ENCODE data around the gene ANAPC13.

ANAPC13 gene

DNA sequence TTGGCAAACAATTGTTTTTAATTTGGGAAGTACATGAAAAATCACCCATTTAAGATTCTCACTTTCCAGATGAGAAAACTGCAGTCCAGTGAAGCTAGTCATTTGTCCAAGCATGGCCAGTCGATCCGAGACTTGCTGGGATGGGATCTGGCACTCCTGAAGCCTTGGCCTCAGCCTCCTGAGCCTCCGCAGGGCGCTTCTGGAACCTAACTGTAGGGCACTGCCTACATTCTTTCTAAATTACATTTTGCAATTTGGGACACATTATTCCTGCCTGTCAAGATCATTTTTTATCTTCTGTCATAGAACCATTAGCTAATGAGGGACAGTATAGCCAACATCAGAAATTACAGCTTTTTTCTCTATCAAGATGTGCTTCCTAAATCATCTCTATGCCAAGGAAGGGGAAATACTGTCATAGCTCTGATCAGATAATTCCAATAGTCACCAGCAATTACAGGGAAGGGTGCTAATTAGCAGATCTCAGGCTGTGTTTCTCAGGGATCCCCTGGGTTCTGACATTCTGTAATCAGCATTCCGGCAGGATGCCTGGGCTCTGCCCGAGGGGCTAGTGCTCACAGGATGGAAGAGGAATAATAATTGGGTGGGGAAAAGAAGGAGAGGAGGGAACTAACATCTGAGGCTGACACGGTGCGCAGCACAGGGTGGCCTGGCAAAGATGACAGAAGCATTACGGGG, 28.3 kb downstream of the ANAPC13 start:
- no peaks in the 10 kb centered on the region for H3K36me3 Mint-ChIP-seq (ENCODE audit: low read depth)
- peak overlapping the region; percentile 6 for H3K27ac Mint-ChIP-seq
- no peak overlapping the region for H3K4me3 Mint-ChIP-seq
- no peaks in the 10 kb centered on the region for H3K4me1 Mint-ChIP-seq (ENCODE audit: low read depth)
- intact Hi-C loops (cut with micrococcal nuclease), result no loop called here
- no peaks in the 10 kb centered on the region for H3K9me3 Mint-ChIP-seq
- H3K27me3 Mint-ChIP-seq, result peaks cover 12% of the 10 kb centered on the region

DNA sequence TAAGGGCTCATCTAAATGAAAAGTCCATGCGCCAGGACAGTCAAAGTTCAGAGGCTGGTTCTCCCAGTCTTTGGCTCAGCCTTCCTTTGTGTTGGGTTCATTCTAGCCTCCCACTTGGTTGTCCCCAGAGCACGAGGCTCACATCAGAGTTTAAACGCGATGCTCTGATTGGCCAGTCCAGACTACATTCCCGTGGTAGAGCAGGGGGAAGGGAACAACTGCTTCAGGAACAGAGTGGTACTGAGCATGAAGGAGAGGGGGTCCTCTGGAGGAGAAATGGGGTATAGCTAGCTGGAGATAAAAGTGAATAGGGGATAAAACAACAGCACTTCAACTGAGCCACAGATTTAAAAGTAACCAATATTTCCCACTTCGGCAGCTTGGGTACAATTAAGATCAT, 32.2 kb downstream of the ANAPC13 start:
- H3K27me3 Mint-ChIP-seq, result peaks cover 9% of the 10 kb centered on the region
- H3K4me1 Mint-ChIP-seq (ENCODE audit: low read depth), result peaks cover 14% of the 10 kb centered on the region
- no peak overlapping the region for H3K27ac Mint-ChIP-seq
- H3K36me3 Mint-ChIP-seq (ENCODE audit: low read depth), result no peaks in the 10 kb centered on the region
- H3K4me3 Mint-ChIP-seq, result no peak overlapping the region
- intact Hi-C loops (cut with micrococcal nuclease), result no loop called here
- no peaks in the 10 kb centered on the region for H3K9me3 Mint-ChIP-seq

DNA sequence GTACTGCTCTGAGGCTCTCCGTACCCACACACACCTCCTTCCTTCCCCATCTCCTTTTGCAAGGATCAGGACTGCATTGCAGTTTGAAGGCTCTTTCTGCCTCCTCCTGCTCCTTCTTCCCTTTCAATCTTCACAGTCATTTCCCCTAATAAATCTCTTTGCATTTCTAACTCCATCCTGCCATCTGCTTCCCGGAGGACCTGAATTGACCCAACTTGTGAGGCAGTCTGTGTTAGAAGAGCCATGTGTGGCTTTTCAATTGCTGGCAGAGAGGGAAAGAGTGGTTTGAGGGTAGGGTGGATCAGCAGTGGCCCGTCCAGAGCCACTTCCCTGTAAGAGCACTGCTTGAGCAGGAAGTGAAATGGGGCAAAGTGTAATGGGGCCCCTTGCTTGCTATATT, 35.8 kb downstream of the ANAPC13 start:
- intact Hi-C loops (cut with micrococcal nuclease), result loop anchor here (1.0 kb wide), 1 partner anchor 9 kb away; no protein-coding TSS in a partner anchor
- Mint-ChIP-seq H3K36me3 (ENCODE audit: low read depth) (no peaks in the 10 kb centered on the region), H3K4me3 (no peak overlapping the region), H3K4me1 (ENCODE audit: low read depth) (peaks cover 24% of the 10 kb centered on the region), H3K27me3 (peaks cover 4% of the 10 kb centered on the region), H3K9me3 (peaks cover 11% of the 10 kb centered on the region), H3K27ac (no peak overlapping the region)

DNA sequence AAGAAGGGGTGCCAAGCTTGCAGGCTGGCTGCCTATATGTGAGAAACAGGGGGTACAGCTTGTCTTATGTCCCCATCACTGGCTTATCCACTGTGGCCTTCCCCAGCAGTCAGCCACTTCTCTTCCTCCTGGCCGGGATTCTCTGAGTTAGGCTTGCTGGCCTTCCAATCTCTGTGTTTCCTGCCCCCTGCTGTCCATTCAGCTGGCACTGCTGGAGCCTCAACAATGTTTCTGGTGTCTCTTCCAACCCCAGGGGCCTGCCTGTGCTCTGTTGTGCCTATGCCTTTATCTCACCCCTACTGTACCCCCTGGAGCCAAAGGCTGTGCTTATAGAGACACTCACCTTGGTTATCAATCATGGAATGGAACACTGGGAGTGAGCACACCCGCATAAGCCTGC, 36.5 kb downstream of the ANAPC13 start:
- no peak overlapping the region for H3K27ac Mint-ChIP-seq
- peaks cover 4% of the 10 kb centered on the region for H3K27me3 Mint-ChIP-seq
- H3K9me3 Mint-ChIP-seq, result peaks cover 15% of the 10 kb centered on the region
- H3K4me1 Mint-ChIP-seq (ENCODE audit: low read depth), result peaks cover 24% of the 10 kb centered on the region
- intact Hi-C loops (cut with micrococcal nuclease), result no loop called here
- H3K36me3 Mint-ChIP-seq (ENCODE audit: low read depth), result no peaks in the 10 kb centered on the region
- H3K4me3 Mint-ChIP-seq, result no peak overlapping the region

DNA sequence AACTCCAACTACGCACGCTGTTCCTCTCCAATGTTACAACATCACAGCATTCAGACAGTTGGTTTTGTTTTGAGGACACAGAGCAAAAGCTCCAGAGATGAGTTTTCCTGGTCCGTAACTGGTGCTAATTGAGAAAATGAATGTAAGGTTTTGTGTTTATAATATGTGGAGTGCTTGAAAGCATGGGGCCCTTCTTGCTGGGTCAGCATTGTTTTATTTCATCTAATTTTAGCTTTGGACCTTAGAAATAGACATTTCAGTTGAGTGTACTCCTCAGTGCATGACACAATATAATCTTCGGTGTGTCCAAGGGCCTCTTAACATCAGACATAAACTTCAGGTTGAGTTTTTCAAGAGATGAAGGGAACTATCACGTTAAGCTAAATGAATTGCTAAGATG, 37.1 kb downstream of the ANAPC13 start:
- peaks cover 15% of the 10 kb centered on the region for H3K9me3 Mint-ChIP-seq
- no peak overlapping the region for H3K4me3 Mint-ChIP-seq
- intact Hi-C loops (cut with micrococcal nuclease), result no loop called here
- no peaks in the 10 kb centered on the region for H3K36me3 Mint-ChIP-seq (ENCODE audit: low read depth)
- H3K27ac Mint-ChIP-seq, result no peak overlapping the region
- H3K27me3 Mint-ChIP-seq, result peaks cover 2% of the 10 kb centered on the region
- H3K4me1 Mint-ChIP-seq (ENCODE audit: low read depth), result peaks cover 24% of the 10 kb centered on the region

DNA sequence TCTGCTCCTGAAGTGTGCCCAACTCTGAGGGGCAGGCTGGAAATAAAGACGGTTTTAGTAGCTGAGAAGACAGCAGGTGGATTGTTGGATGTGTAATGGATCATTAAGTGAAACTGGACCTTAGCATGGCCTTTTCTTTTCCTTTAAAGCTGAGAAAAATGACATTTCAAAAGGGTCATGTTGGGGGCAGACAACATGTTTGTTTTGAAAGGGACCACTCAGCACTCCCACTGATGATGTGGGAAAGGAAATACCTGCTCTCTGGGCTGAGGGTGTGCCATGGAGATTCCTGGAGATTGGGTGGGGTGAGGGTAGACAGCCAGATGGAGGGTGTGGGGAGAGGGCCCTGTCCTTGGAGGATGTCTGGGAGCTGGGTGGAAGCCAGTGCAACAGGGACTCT, 38.4 kb downstream of the ANAPC13 start:
- intact Hi-C loops (cut with micrococcal nuclease), result no loop called here
- Mint-ChIP-seq H3K4me3 (no peak overlapping the region), H3K27me3 (no peaks in the 10 kb centered on the region), H3K36me3 (ENCODE audit: low read depth) (no peaks in the 10 kb centered on the region), H3K27ac (peak overlapping the region; percentile 28), H3K4me1 (ENCODE audit: low read depth) (peaks cover 24% of the 10 kb centered on the region), H3K9me3 (peaks cover 15% of the 10 kb centered on the region)

DNA sequence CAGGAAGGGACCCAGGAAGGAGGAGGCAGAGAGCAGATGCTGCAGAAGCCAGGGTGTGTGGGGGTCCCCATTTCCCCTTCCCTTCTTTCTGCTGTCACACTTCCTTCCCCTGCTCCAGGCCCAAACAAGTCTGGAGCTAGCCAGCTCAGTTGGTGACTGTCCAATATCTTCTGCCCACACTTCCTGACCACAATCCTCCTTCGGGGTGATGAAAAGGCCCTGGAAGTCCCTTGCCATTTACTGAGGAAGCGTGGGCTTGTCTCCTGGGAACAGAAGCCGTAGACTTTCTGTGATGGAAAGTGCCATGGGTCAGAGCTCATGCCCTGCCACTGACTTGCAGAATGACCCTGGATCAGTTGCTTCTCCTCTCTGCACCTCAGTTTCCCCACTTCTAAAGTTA, 39.0 kb downstream of the ANAPC13 start:
- Mint-ChIP-seq H3K36me3 (ENCODE audit: low read depth) (no peaks in the 10 kb centered on the region), H3K4me3 (no peak overlapping the region), H3K27ac (no peak overlapping the region), H3K27me3 (no peaks in the 10 kb centered on the region), H3K9me3 (peaks cover 15% of the 10 kb centered on the region), H3K4me1 (ENCODE audit: low read depth) (peaks cover 24% of the 10 kb centered on the region)
- intact Hi-C loops (cut with micrococcal nuclease), result no loop called here

DNA sequence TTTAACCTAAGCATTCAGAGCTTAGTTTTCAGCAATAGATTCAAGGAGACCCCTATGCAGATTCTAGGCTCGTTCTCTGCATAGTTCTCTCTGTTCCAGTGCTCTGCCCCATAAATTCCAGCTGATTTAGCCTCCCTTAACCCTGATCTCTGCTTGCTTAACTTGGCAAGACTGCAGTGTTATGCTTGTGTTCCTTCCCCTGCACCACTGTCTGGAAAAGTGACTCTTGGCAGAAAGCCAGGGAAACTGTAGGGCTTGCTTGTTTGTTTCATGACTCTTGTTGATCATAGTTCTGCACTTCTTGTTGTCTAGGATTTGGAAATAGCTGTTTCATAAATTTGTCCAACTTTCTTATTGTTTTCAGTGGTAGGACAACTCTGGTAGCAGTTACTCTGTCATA, 40.1 kb downstream of the ANAPC13 start:
- Mint-ChIP-seq H3K36me3 (ENCODE audit: low read depth) (no peaks in the 10 kb centered on the region), H3K27ac (no peak overlapping the region), H3K9me3 (peaks cover 15% of the 10 kb centered on the region), H3K4me3 (no peak overlapping the region), H3K4me1 (ENCODE audit: low read depth) (peaks cover 19% of the 10 kb centered on the region), H3K27me3 (no peaks in the 10 kb centered on the region)
- intact Hi-C loops (cut with micrococcal nuclease), result no loop called here

DNA sequence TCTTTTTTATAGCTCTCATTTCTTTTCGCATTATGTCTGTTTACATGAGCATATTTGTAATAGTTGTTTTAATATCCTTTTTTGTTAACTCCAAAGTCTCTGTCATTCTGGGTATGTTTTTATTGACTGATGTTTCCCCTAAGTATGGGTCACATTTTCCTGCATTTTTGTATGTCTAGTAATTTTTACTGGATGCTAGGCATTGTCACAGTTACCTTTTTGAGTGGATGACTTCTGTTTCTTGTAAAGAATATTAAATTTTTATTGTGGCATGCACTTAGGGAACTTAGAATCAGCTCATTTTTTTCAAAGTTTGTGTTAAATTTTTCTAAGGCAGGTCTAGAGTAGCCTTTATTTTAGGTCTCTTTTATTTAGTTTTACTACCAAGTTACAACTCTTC, 40.7 kb downstream of the ANAPC13 start:
- Mint-ChIP-seq H3K9me3 (peaks cover 15% of the 10 kb centered on the region), H3K27ac (no peak overlapping the region), H3K4me3 (no peak overlapping the region), H3K27me3 (peaks cover 2% of the 10 kb centered on the region), H3K36me3 (ENCODE audit: low read depth) (no peaks in the 10 kb centered on the region), H3K4me1 (ENCODE audit: low read depth) (peaks cover 19% of the 10 kb centered on the region)
- intact Hi-C loops (cut with micrococcal nuclease), result no loop called here

DNA sequence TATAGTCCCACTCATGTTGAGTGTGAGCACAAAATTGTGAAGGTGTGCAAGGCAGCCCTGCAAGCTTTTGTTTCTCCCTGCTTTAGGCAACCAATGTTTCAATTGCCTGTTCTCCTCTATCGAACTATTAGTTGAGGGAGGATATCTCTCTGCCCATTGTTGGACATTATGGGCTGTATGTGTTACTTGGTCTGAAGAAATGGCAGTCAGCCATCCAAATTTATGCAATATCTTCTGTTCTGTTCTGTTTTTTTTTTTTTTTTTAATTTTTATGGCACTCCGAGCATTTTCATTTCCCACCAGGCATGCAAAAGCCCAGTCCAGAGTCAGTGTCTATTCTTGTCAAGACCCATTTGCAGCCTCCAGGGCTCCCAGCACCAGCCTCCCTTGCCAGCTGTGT, 44.0 kb downstream of the ANAPC13 start:
- peaks cover 9% of the 10 kb centered on the region for H3K27me3 Mint-ChIP-seq
- intact Hi-C loops (cut with micrococcal nuclease), result no loop called here

DNA sequence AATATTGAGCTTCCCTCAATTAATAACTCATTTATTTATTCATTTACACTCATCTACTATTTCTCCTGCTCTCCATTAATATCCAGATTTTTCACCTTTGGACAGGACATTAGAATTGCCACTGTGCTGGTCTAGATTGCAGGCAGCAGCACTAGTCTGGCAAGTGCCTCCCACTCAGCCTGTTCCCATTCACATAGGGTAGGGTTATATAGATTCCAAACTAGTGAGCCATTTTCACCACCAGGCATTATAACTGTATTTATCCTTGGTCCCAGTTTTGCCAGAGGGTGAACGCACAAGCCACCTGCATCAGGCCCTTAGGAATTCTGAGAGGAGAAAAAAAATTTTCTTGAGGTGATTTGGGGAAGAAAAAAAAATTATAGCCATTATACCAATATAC, 44.5 kb downstream of the ANAPC13 start:
- intact Hi-C loops (cut with micrococcal nuclease), result no loop called here
- Mint-ChIP-seq H3K27me3 (peaks cover 9% of the 10 kb centered on the region), H3K4me1 (ENCODE audit: low read depth) (peaks cover under 1% of the 10 kb centered on the region), H3K9me3 (peaks cover 15% of the 10 kb centered on the region), H3K27ac (no peak overlapping the region), H3K4me3 (no peak overlapping the region), H3K36me3 (ENCODE audit: low read depth) (no peaks in the 10 kb centered on the region)

More for the DNA sequence above, 44.0 kb downstream of the ANAPC13 start:
- Mint-ChIP-seq H3K4me3 (no peak overlapping the region), H3K36me3 (ENCODE audit: low read depth) (no peaks in the 10 kb centered on the region), H3K4me1 (ENCODE audit: low read depth) (peaks cover 5% of the 10 kb centered on the region), H3K9me3 (peaks cover 15% of the 10 kb centered on the region), H3K27ac (no peak overlapping the region)

DNA sequence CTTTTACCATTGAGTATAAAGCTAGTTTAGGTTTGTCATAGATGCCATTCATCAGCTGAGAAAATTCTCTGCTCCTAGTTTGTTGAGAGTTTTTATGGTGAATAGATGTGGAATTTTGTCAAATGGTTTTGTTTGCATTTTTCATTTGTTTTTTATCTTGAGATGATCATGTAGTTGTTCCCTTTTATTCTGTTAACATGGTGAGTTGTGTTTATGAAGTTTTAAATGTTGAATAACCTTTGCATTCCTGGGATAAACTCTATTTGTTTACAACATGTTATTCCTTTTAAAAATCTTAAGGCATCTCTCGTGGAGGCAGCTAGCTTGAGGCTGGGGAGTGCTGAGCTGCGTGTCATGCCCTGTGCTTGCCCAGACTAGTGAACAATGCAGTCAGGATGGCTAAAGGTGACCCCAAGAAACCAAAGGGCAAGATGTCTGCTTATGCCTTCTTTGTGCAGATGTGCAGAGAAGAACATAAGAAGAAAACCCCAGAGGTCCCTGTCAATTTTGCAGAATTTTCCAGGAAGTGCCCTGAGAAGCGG, 48.5 kb downstream of the ANAPC13 start:
- Mint-ChIP-seq H3K27ac (no peak overlapping the region), H3K27me3 (peaks cover 12% of the 10 kb centered on the region), H3K4me3 (no peak overlapping the region), H3K9me3 (no peaks in the 10 kb centered on the region), H3K36me3 (ENCODE audit: low read depth) (no peaks in the 10 kb centered on the region), H3K4me1 (ENCODE audit: low read depth) (no peaks in the 10 kb centered on the region)
- intact Hi-C loops (cut with micrococcal nuclease), result no loop called here

DNA sequence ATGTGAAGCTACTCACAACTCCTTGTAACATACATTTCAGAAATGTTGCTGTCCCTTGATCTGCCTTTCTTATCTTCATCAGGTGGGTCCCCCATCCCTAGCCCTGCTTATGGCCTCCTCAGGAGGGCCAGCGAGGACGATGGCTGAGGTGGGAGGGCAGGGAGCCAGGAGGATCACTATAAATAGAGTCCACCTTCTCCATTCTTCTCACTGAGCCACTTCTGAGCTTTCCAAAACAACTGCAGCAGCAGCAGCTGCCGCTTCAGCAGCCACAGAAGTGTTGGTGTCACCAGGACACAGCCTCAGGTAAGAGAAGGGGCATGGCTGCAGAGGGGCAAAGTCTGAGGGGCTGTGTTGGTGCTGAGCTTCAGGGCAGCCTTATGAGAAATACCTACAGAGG, 53.5 kb downstream of the ANAPC13 start:
- H3K36me3 Mint-ChIP-seq (ENCODE audit: low read depth), result no peaks in the 10 kb centered on the region
- no peaks in the 10 kb centered on the region for H3K4me1 Mint-ChIP-seq (ENCODE audit: low read depth)
- intact Hi-C loops (cut with micrococcal nuclease), result no loop called here
- no peaks in the 10 kb centered on the region for H3K9me3 Mint-ChIP-seq
- H3K27ac Mint-ChIP-seq, result no peak overlapping the region
- H3K4me3 Mint-ChIP-seq, result no peak overlapping the region
- H3K27me3 Mint-ChIP-seq, result peaks cover 12% of the 10 kb centered on the region

DNA sequence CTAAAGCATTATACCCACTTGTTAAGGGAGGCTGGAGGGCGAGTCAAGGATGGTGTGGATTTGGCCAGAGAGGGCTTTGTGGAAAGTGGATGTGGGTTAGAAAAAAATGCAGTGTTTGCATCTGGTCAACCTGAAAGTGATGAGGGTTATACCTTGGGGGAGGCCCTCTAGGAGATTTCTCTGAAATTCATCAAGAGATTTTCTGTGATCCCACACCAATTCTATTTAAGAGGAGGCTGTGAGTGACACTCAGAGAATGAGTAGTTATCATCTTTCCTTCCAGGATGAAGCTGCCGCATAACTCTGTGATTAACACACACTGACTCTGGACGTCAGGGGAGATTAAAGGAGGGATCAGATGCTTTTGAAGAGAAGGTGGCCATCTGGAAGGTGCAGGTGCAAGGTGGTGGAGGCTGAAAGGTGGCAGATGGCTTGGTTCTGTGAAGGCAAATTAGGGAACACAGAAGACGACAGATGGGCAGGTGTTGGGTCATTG, 54.8 kb downstream of the ANAPC13 start:
- no peak overlapping the region for H3K4me3 Mint-ChIP-seq
- H3K36me3 Mint-ChIP-seq (ENCODE audit: low read depth), result no peaks in the 10 kb centered on the region

DNA sequence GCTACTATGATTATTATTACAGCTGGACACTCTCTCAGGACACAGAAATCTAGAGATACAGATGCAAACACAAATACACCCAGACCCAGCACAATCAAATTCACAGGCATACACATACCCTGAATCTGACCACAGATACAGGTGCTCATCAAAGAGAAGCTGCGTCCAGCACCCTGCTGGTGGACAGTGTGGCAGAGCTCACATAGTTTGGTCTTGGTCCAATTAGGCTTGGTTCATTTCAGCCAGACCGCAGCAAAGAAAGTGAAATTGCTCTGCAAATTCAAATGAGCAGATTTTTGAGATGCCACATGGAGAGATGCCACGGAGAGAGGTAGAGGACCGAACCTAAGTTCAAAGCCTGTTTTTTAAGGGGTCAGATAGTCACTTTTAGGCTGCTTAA, 55.6 kb downstream of the ANAPC13 start:
- H3K27ac Mint-ChIP-seq, result no peak overlapping the region
- no peak overlapping the region for H3K4me3 Mint-ChIP-seq
- H3K9me3 Mint-ChIP-seq, result no peaks in the 10 kb centered on the region
- intact Hi-C loops (cut with micrococcal nuclease), result no loop called here
- H3K27me3 Mint-ChIP-seq, result peaks cover 12% of the 10 kb centered on the region
- no peaks in the 10 kb centered on the region for H3K36me3 Mint-ChIP-seq (ENCODE audit: low read depth)
- H3K4me1 Mint-ChIP-seq (ENCODE audit: low read depth), result no peaks in the 10 kb centered on the region

More for the DNA sequence above, 54.8 kb downstream of the ANAPC13 start:
- Mint-ChIP-seq H3K9me3 (no peaks in the 10 kb centered on the region), H3K4me1 (ENCODE audit: low read depth) (no peaks in the 10 kb centered on the region), H3K27me3 (peaks cover 12% of the 10 kb centered on the region), H3K27ac (no peak overlapping the region)
- intact Hi-C loops (cut with micrococcal nuclease), result no loop called here

All from dendritic cell treated with granulocyte-macrophage colony-stimulating factor and Interleukin-4, amounts not matched to agents 40 ng/mL and 50 ng/mL, for 4 days (primary cell).